ENCODE data around the gene TRIM66. TPM values are rescaled to one million over a fixed set of nuclear protein-coding genes. Genes with fewer than 3 reads are reported as not detected.

TRIM66 gene
- total RNA-seq, 3 donors from 2014 or later = 9.6 to 21.3 (median 15.9) TPM

DNA sequence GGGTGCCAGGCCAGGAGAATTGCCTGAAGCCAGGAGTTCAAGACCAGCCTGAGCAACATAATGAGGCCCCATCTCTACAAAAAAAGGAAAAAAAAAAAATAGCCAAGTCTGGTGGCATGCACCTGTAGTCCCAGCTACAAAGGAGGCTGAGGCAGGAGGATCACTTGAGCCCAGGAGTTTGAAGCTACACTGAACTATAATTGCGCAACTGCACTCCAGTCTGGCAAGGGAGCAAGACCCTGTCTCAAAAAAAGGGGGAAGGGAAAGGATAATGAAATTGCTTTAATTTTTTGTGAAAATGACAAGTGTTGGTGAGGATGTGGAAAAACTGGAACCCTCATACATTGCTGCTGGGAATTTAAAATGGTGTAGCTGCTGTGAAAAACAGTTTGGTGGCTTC is 107.7 kb downstream of the TRIM66 start:
- no peak for DNase-seq
- no peak for ATAC-seq
- TF ChIP-seq, protein P1, sequence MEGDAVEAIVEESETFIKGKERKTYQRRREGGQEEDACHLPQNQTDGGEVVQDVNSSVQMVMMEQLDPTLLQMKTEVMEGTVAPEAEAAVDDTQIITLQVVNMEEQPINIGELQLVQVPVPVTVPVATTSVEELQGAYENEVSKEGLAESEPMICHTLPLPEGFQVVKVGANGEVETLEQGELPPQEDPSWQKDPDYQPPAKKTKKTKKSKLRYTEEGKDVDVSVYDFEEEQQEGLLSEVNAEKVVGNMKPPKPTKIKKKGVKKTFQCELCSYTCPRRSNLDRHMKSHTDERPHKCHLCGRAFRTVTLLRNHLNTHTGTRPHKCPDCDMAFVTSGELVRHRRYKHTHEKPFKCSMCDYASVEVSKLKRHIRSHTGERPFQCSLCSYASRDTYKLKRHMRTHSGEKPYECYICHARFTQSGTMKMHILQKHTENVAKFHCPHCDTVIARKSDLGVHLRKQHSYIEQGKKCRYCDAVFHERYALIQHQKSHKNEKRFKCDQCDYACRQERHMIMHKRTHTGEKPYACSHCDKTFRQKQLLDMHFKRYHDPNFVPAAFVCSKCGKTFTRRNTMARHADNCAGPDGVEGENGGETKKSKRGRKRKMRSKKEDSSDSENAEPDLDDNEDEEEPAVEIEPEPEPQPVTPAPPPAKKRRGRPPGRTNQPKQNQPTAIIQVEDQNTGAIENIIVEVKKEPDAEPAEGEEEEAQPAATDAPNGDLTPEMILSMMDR (IDR thresholded peaks at IDR 0.05) = no peak
- intact Hi-C loops (cut with DNase I, micrococcal nuclease) = no loop called here
- no peaks in the 10 kb centered on the region for H3K4me1 ChIP-seq (ENCODE audit: low read depth)
- H3K9me3 ChIP-seq = no peaks in the 10 kb centered on the region
- no peak overlapping the region for H3K4me3 ChIP-seq
- H3K36me3 ChIP-seq (ENCODE audit: low read depth) = no peaks in the 10 kb centered on the region

DNA sequence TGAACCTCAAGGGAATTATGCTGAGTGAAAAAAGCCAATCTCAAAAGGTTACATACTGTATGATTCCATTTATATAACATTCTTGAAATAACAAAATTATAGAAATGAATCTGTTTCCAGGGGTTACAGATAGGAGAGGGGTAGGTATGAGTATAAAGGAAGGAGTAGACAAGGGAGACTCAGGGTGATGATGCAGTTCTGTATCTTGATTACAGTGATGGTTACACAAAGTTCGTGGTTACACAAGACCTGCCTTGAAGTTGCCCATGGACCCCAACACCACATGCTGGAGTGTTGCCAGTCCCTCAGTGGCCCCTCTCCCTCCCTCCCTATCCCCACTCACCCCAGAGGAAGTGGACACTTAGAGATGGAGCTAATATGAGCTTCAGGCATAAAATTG is 108.7 kb downstream of the TRIM66 start:
- H3K4me3 ChIP-seq = no peak overlapping the region
- TF ChIP-seq, protein P1 (IDR thresholded peaks at IDR 0.05) = no peak
- DNase-seq (no peak), ATAC-seq (no peak)
- no peaks in the 10 kb centered on the region for H3K4me1 ChIP-seq (ENCODE audit: low read depth)
- intact Hi-C loops (cut with DNase I, micrococcal nuclease) = no loop called here
- no peaks in the 10 kb centered on the region for H3K36me3 ChIP-seq (ENCODE audit: low read depth)
- H3K9me3 ChIP-seq = no peaks in the 10 kb centered on the region

DNA sequence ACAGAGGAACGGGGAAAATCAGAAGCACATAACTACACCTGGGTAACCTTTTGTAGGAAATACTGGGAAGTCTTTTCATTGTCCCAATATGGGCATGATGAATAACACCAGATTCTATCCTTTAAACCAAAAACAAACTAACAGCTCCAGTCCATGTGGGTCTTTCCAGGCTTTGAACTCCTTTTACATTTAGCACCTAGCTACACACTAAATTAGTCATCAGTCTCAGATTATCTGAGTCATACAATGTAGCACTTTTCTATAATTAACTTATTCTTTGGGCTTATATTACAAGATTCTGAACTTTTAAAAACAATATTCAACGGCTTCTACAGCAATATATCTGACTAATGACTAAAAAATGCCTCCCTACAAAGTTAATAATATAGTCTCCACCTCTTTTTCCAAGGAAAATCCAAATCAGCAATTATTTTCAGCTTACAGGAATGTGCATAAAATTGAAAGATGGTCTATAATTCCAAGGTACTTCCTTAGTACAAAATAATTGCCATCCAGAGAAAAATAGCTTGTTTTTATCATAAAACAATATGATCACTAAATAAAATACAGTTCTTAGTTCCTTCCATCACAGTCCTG is 114.8 kb downstream of the TRIM66 start:
- Histone ChIP-seq H3K9me3 (no peaks in the 10 kb centered on the region), H3K4me1 (ENCODE audit: low read depth) (peaks cover 4% of the 10 kb centered on the region), H3K4me3 (no peak overlapping the region), H3K36me3 (ENCODE audit: low read depth) (no peaks in the 10 kb centered on the region)
- no peak for ATAC-seq
- intact Hi-C loops (cut with DNase I, micrococcal nuclease) = loop anchor here (5.0 to 10.0 kb wide), 2 partner anchors 233 to 340 kb away; no protein-coding TSS in a partner anchor
- DNase-seq = no peak
- TF ChIP-seq, protein P1 (IDR thresholded peaks at IDR 0.05) = no peak

DNA sequence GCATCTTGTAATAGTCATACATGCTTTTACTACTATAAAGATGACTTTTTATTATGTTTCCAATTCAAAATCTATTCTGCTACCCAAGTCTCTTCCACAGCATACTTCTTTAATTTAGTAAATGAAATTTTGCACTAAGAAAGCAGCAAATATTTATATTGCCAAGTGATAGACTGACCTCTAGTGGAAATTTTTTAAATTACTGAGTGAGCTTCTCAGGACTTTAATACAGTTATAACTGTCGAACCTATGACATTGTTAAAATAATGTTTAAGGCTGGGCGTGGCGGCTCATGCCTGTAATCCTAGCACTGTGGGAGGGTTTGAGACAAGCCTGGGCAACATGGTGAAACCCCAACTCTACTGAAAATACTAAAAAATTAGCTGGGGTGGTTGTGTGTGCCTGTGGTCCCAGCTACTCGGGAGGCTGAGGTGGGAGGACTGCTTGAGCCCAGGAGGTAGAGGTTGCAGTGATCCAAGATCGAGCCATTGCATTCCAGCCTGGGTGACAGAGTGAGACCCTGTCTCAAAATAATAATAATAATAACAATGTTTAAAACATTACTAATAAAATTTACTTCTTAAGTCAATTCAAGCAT is 115.8 kb downstream of the TRIM66 start:
- peaks cover 4% of the 10 kb centered on the region for H3K4me1 ChIP-seq (ENCODE audit: low read depth)
- DNase-seq (peak in 1 of 3 donors; percentile 12), ATAC-seq (peak; percentile 65)
- TF ChIP-seq, protein P1 (IDR thresholded peaks at IDR 0.05) = peak; percentile 14
- H3K9me3 ChIP-seq = no peaks in the 10 kb centered on the region
- no peak overlapping the region for H3K4me3 ChIP-seq
- no peaks in the 10 kb centered on the region for H3K36me3 ChIP-seq (ENCODE audit: low read depth)
- intact Hi-C loops (cut with DNase I, micrococcal nuclease) = loop anchor here (5.0 to 10.0 kb wide), 2 partner anchors 232 to 339 kb away; no protein-coding TSS in a partner anchor

DNA sequence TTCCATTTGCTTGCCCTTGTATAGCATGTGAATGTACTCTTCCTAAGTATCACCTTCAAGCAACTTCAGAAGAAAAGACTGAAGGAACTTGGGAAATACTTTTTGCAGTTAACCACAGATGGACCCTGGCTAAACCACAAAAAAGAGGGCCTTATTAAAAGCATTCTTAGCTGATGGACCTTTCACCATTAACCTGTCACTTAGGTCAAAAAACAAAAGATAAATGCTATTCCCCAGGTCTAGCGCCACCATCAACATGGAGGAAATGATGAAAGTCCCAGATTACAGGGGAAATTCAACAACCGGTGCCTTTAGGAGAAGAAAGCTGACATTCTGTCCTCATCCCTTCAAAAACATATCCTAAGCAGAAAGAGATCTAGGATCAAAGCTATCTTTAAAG is 117.9 kb downstream of the TRIM66 start:
- ATAC-seq (no peak), DNase-seq (no peak)
- no peaks in the 10 kb centered on the region for H3K36me3 ChIP-seq (ENCODE audit: low read depth)
- H3K4me3 ChIP-seq = no peak overlapping the region
- no peaks in the 10 kb centered on the region for H3K9me3 ChIP-seq
- H3K4me1 ChIP-seq (ENCODE audit: low read depth) = peaks cover 4% of the 10 kb centered on the region
- intact Hi-C loops (cut with DNase I, micrococcal nuclease) = loop anchor here (10.0 kb wide), 1 partner anchor 230 kb away; no protein-coding TSS in a partner anchor
- TF ChIP-seq, protein P1 (IDR thresholded peaks at IDR 0.05) = no peak

Other genes starting within 250 kb of the TRIM66 start
- gene STK33, start 88.4 kb downstream of the TRIM66 start, total RNA-seq = 10 to 100 TPM in 1 of 3 donors, 1 to 10 TPM in 1, under 1 TPM in 1; 0.90 to 15.1 (median 3.4) TPM
- gene RPL27A, start 127 bp upstream of the TRIM66 start, total RNA-seq = 100 to 1,000 TPM; 634 to 807 (median 704) TPM
- 10 to 100 TPM; 12.6 to 20.1 (median 17.0) TPM for gene AKIP1, start 228.5 kb upstream of the TRIM66 start, total RNA-seq

All from mucosa of descending colon (tissue), 3 donors.